Neutrophil (primary cell): ENCODE data around the gene EME2.

Source experiments
- H3K27ac ChIP-seq: fragments of 200-600 bp; sonication (generic); 2 replicates; pipeline ENCODE4 v1.5.1; 2016; ENCODE audit warnings: mild to moderate bottlenecking, moderate library complexity
- H3K27me3 ChIP-seq: fragments of 200-600 bp; sonication (generic); 2 replicates; pipeline ENCODE4 v1.6.0; 2016; ENCODE audit warnings: mild to moderate bottlenecking
- H3K36me3 ChIP-seq: fragments of 200-600 bp; sonication (generic); 2 replicates; pipeline ENCODE4 v1.5.1; 2017
- H3K4me1 ChIP-seq, 2 experiments: fragments of 200-600 bp in 1 of 2; sonication (generic) in 1 of 2; 1 replicate in 1 of 2; 2 replicates in 1 of 2; pipeline versions ENCODE4 v1.5.1 to v1.6.1; 2013 to 2016; ENCODE audit warnings: low read depth in 1 of 2, low read length in 1 of 2, mild to moderate bottlenecking in 1 of 2, moderate library complexity in 1 of 2; ENCODE audit not compliant: control insufficient read depth in 1 of 2, insufficient read depth in 1 of 2
- H3K4me3 ChIP-seq, 2 experiments: fragments of 200-600 bp in 1 of 2; sonication (generic) in 1 of 2; 1 replicate in 1 of 2; 2 replicates in 1 of 2; pipeline ENCODE4 v1.5.1; 2013 to 2016; ENCODE audit warnings: low read depth in 1 of 2, low read length in 1 of 2, mild to moderate bottlenecking in 1 of 2, moderate library complexity in 1 of 2
- H3K9me3 ChIP-seq: fragments of 200-600 bp; sonication (generic); 2 replicates; pipeline ENCODE4 v1.5.1; 2016
- TF ChIP-seq, protein P1 (sequence below): fragments of 200-600 bp; sonication (generic); IDR thresholded peaks from 2 replicates; pipeline ENCODE4 v1.5.1; 2016; ENCODE audit warnings: antibody characterized with exemption

The EME2 gene

GRCh38 chr16:1779234-1779701, 6.7 kb downstream of the EME2 start:
- TF ChIP-seq, protein P1, sequence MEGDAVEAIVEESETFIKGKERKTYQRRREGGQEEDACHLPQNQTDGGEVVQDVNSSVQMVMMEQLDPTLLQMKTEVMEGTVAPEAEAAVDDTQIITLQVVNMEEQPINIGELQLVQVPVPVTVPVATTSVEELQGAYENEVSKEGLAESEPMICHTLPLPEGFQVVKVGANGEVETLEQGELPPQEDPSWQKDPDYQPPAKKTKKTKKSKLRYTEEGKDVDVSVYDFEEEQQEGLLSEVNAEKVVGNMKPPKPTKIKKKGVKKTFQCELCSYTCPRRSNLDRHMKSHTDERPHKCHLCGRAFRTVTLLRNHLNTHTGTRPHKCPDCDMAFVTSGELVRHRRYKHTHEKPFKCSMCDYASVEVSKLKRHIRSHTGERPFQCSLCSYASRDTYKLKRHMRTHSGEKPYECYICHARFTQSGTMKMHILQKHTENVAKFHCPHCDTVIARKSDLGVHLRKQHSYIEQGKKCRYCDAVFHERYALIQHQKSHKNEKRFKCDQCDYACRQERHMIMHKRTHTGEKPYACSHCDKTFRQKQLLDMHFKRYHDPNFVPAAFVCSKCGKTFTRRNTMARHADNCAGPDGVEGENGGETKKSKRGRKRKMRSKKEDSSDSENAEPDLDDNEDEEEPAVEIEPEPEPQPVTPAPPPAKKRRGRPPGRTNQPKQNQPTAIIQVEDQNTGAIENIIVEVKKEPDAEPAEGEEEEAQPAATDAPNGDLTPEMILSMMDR = no peak
- no peak overlapping the region for H3K4me3 ChIP-seq
- H3K9me3 ChIP-seq = no peaks in the 10 kb centered on the region
- no peaks in the 10 kb centered on the region for H3K27me3 ChIP-seq
- H3K36me3 ChIP-seq = peaks cover 63% of the 10 kb centered on the region
- peaks cover 33% of the 10 kb centered on the region in 2 experiments for H3K4me1 ChIP-seq
- no peak overlapping the region for H3K27ac ChIP-seq

- no peak overlapping the region for H3K4me3 ChIP-seq
- no peaks in the 10 kb centered on the region for H3K9me3 ChIP-seq
- TF ChIP-seq, protein P1 = no peak
- peaks cover 61% of the 10 kb centered on the region for H3K36me3 ChIP-seq
- peaks cover 26% of the 10 kb centered on the region in 2 experiments for H3K4me1 ChIP-seq
- no peaks in the 10 kb centered on the region for H3K27me3 ChIP-seq
- peak overlapping the region; percentile 2 for H3K27ac ChIP-seq
Observed at GRCh38 chr16:1779741-1780676, 7.4 kb downstream of the EME2 start.

DNA sequence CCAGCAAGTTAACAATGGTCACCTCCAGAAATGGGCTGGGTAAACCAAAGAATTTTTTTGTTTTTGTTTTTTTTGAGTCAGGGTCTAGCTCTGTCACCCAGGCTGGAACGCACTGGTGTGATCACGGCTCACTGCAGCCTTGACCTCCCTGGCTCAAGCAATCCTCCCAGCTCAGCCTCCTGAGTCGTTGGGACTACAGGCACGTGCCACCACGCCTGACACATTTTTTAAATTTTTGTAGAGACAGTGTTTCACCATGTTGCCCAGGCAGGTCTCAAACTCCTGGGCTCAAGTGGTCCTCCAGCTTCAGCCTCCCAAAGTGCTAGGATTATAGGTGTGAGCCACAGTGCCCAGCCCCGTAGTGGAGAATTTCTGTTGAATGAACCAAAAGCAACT, 8.1 kb downstream of the EME2 start:
- peaks cover 54% of the 10 kb centered on the region for H3K36me3 ChIP-seq
- H3K4me3 ChIP-seq = no peak overlapping the region
- no peaks in the 10 kb centered on the region for H3K27me3 ChIP-seq
- TF ChIP-seq, protein P1 = no peak
- no peaks in the 10 kb centered on the region for H3K9me3 ChIP-seq
- peak overlapping the region; percentile 94 for H3K27ac ChIP-seq
- peaks cover 23 to 26% of the 10 kb centered on the region in 2 experiments for H3K4me1 ChIP-seq

- TF ChIP-seq, protein P1 = no peak
- Histone ChIP-seq H3K27ac (peak overlapping the region; percentile 94), H3K4me1 (peaks cover 23 to 26% of the 10 kb centered on the region in 2 experiments), H3K9me3 (no peaks in the 10 kb centered on the region), H3K27me3 (no peaks in the 10 kb centered on the region), H3K4me3 (peak overlapping the region; percentile 75 to 77), H3K36me3 (peaks cover 48% of the 10 kb centered on the region)
Observed at GRCh38 chr16:1781254-1781653, 8.6 kb downstream of the EME2 start.

DNA sequence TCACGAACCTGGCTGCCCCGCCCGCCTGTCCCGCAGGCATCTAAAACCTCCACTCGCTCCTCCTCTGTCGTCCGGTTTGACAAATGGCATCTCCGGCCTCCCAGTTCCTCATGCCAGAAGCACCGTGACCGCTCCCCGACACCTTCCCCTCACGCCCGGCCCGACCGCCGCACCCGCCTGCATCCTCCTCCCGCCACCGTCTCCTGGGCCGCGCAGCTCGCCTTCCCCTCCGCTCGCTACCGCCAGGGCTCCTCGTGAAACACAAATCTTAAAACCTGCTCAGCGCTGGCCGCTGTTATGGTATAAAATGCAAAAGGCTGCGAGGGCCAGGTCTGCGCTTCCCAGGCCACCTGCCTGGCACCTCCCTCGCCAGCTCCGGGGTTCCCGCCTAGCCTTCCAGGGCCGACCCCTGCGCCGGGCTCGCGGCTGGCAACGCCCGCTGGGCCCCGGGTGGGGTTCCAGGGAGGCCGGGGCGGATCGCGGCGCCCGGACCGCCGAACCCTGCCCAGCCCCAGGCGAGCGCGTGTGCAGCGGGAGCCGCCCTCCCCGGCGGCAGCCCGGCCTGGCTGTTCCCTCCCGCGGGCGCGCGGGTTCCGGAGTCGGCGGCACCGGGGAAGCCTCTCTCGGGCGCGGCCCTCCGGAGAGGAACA, 9.3 kb downstream of the EME2 start:
- Histone ChIP-seq H3K4me3 (peak overlapping the region; percentile 75 to 77), H3K9me3 (no peaks in the 10 kb centered on the region), H3K27me3 (no peaks in the 10 kb centered on the region), H3K36me3 (peaks cover 47% of the 10 kb centered on the region), H3K4me1 (peaks cover 23 to 26% of the 10 kb centered on the region in 2 experiments), H3K27ac (peak overlapping the region; percentile 94)
- TF ChIP-seq, protein P1 = no peak
